GM21423 (cell line): Measurements from ENCODE around the gene FBXL3.
A peak's percentile ranks its signal among the peaks of the same experiment; 100 is the strongest.
"Not testable (repeated sequence)": the region's sequence is repeated elsewhere in the genome, so short reads cannot be mapped to it uniquely, and the experiment has no call there.

ENCODE experiments used
- ATAC-seq: cut with Tn5 transposase; IDR thresholded peaks from one replicate; pipeline ENCODE4 v1.9.1; 2021; ENCODE audit warnings: mild to moderate bottlenecking, moderate library complexity; ENCODE audit not compliant: unreplicated experiment

Gene FBXL3

GRCh38 chr13:77028202-77028601, 1.2 kb upstream of the FBXL3 start:
- no peak for ATAC-seq

DNA sequence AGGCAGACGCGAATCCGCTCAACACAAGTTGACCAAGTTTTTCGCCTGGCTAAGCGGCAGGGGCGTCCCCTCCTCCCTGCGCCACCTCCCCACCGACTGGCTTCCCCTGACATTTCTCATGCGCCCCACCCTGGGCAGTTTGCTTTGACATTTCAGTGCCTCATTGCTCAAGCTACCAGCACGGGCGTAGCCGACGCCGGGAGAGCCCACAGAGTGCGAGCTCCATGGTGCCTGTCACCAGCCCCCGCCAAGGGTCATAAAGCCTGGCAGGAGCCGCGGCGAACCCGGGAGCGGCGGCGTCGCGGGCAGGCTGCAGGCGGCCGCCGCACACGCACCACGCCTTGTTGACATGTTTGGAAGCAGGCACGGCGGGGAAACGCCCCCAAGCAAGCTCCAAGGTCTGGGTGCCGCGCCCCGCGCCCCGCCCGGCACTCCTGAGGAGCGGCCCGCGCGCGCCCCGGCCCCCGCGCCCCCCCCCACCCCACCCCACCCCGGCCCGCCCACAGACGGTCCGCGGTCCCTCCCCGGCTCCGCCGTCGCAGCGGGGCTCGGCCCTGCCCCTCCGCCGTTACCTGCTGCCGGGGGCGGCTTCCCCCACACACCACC, 601 bp downstream of the FBXL3 start:
- peak; percentile 54 for ATAC-seq

DNA sequence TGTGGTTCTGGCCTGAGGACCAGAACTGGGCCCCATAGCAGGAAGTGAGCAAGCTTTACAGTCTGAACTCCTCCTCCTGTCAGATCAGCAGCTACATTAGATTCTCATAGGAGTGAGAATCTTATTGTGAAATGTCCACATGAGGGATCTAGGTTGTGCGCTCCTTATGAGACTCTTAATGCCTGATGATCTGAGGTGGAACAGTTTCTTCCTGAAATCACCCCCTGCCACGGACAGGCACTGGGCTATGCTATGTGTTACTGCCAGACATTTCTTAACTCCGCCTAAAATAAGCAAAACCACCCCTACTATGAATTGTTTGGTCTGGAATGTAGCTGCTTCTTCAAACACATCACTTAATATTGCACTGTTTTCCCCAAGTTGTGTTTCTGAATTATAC, 4.6 kb downstream of the FBXL3 start:
- ATAC-seq, result no peak

DNA sequence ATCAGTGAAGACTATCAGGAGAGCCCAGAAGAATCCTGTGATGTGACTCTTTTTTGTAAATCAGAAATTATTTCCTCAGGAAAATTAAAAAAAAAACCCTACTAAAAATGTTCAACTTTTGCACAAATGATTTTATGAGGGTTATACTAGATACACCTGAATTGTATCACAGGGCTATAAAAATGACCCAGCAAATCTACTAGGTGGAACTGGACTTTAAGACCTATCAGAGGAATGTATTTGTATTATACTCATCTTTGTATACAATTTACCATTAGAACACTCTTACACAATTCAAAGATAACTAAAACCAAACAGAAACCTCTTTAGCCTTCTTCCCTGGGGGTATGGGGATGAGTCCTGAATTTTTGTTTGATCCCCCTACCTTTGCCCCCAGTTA, 7.2 kb downstream of the FBXL3 start:
- ATAC-seq, result no peak

- no peak for ATAC-seq
Measured at GRCh38 chr13:77016888-77017623, 9.9 kb downstream of the FBXL3 start.

DNA sequence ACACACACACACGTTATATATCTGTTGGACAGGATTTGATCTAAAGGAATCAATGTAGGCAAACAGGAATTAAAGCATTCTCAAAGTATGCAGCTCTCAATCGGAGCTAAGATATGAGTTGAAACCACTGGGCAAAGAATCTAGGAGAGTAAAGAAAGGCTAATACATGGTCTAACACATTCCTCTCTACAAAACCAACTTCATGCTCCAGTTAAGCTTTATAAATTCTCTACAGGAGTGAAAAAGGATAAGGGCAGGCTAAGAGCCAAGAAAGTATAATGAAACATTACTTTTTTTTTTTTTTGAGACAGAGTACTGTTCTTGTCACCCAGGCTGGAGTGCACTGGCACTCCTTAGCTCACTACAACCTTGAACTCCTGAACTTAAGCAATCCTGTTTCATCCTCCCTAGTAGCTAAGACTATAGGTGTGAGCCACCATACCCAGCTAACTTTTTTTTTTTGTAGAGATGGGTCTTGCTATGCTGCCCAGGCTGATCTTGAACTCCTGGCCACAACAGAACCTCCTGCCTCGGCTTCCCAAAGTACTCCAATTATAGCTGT, 10.6 kb downstream of the FBXL3 start:
- ATAC-seq, result no peak

DNA sequence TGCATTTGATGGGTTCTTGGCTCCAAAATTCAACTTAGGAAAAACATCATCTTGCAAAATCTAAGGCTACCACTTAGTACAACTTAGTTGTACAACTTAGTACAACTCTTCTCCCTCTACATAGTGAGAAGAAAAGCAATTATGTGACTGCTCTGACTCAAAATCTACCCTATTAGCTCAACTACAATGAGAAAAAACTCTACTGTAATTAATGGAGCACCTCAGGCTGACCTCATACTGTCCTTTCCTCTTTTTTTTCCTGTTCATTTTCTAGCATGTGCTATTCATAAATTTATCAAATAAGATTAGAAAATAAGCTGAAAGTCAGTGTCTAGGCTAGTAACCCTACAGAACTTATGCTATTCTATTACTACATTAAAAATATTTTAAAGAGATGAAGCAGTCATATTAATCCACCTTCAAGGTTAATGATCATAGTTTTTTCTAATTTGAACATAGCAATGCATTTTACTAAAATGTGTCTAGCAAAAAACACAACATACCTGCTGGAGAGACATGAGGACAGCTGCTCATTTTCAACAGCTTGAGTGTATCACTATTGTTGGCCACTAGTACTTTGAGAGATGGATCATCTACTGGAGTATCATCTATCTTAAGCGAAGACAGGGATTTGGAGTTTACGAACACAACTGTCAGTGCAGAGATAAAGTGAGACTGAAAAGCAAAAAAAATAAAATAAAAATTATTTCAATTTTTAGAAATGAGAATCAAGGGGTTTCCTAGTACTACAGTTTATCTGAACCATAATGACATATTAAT, 11.9 kb downstream of the FBXL3 start:
- ATAC-seq, result no peak

DNA sequence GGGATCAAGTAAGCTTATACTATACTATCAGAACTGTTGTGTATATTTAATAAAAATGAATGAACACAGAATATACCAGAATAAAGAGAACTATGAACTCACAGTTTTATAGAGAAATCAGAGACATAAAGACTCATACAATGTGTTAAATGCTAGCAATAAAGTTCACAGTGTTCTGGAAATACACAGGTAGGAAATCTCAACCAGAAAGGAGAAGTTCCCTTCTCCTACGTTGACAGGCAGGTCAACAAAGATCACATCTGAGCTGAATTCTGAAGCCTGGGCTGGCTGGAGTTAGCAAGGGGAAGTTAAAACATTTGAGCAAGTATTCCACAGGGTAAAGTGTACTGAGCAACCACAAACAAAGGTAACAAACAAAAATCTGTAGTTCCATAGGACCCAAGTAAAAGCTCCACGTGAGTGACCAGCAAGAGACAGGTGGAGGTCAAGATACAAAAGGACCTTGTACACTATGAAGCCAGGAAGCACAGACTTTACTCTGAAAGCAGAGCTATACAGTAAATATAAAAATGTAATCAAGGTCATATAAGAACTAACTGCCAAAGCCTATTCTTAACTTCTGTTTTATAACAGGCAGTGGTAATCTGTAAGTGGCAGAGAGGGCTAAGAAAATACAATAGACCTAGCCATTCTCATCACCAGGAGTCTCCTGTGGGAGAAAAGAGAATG, 13.0 kb downstream of the FBXL3 start:
- ATAC-seq, result no peak

DNA sequence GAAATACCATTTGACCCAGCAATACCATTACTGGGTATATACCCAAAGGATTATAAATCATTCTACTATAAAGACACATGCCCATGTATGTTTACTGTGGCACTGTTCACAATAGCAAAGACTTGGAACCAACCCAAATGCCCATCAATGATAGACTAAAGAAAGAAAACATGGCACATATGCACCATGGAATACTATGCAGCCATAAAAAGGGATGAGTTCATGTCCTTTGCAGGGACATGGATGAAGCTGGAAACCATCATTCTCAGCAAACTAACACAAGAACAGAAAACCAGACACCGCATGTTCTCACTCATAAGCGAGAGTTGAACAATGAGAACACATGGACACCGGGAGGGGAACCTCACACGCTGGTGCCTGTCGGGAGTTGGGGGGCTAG, 17.2 kb downstream of the FBXL3 start:
- not testable (repeated sequence) for ATAC-seq

GRCh38 chr13:77009011-77009410, 17.9 kb downstream of the FBXL3 start:
- ATAC-seq, result no peak

- not testable (repeated sequence) for ATAC-seq
Measured at GRCh38 chr13:77008337-77008736, 18.6 kb downstream of the FBXL3 start.

DNA sequence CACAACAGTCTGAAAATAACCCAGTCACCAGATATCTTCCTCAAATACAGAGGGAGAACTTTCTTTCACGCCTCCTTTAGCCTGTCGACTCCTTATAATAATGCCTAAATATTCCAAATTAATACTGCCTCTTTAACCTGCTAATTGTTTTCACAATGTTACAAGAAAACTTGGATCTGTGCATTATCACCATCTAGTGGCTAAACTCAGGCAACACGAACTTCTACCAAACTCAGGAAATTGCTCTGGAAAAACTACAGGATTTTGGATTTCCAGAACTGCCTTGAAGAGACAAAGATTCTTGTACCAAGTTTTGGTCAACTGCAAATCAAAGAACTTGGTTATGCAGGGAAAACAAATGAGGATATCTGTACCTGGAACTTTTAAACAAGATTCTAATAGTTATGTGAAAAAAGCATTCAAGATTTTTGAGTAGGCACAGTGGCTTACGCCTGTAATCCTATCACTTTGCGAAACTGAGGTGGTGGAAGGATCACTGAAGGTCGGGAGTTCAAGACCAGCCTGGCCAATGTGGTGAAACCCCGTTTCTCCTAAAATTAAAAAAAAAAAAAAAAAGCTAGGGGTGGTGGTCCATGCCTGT, 24.3 kb downstream of the FBXL3 start:
- no peak for ATAC-seq

GRCh38 chr13:77001963-77002587, 24.9 kb downstream of the FBXL3 start:
- ATAC-seq, result no peak

DNA sequence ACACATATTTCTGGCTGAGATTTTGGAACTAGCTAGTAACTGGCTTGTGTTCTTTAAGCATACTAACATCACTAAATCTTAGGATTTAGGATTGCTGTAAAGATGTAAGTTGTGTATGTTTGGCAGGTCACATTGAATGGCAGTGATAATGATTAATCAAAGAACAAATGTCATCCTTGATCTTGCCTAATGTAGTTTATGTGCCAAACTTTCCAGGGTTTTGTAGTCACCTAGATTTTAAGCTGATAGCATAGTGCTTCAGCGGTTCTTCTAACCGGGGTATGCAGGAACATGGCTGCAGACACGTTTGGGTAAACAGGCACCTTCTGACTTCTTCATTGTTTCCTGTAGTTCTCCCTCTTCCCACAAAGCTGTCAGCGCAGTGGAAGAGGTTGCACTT, 25.4 kb downstream of the FBXL3 start:
- no peak for ATAC-seq

- no peak for ATAC-seq
Measured at GRCh38 chr13:77000475-77000874, 26.5 kb downstream of the FBXL3 start.

DNA sequence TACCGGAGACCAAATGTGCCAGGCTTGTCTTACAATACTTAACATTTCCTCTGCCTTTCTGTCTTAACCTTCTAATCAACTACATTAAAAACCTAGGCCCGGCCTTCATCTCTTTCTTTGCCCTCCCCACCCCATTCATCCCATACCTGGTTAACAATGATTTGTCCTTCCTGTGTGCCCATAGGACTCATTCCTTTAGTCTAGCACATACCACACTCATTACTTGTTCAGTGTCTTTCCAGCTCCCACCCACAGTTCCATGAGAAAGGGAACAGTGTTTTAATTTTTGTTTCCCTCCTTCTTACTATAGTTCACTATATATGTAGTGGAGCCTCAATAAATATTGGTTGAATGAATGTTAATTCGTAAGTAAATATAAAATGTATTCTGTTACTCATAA, 32.7 kb downstream of the FBXL3 start:
- ATAC-seq, result no peak

DNA sequence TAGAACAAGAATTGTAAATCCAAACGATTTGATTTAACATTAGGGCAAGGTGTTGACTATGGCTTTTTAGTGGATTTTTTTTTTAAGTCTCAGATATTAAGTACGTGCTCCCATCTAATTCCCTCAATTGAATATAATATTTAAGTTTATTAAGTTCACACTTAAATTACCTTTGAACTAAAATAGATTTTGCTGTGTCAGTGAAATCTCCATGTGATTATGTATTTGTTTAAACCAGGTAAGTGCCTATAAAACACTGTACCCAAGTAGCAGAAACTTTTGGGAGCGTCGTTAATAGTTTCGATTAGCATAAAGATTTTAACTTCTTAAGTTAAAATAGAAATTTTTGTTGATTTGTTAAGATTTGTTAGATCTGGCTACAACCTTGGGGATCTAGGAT, 33.5 kb downstream of the FBXL3 start:
- ATAC-seq, result no peak

DNA sequence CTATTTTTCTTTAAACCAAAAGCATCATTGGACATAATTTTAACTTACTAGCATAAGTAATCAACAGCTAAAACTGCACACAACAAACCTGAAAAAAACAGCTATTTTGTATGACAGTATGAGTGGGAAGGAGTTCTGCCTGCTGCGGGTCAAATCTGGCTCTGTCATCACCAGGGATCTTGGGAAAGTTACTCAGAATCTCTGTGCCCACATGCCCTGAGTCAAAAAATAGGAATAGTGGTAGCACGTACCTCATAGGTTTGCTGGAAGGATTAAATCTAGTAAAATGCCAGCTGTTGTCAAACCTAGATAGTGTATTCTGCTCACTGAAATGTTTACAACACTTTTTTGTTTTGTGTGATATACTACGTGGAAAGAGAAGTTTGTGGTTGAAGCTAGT, 33.9 kb downstream of the FBXL3 start:
- no peak for ATAC-seq

GRCh38 chr13:76992548-76993001, 34.4 kb downstream of the FBXL3 start:
- ATAC-seq, result no peak
